ENCODE results near the gene BCAS3. TPM values are rescaled to one million over a fixed set of nuclear protein-coding genes. Genes with fewer than 3 reads are reported as not detected.

Gene BCAS3
- total and polyA plus RNA-seq, 12 donors: 6.1 to 21.8 (median 17.2) TPM

DNA sequence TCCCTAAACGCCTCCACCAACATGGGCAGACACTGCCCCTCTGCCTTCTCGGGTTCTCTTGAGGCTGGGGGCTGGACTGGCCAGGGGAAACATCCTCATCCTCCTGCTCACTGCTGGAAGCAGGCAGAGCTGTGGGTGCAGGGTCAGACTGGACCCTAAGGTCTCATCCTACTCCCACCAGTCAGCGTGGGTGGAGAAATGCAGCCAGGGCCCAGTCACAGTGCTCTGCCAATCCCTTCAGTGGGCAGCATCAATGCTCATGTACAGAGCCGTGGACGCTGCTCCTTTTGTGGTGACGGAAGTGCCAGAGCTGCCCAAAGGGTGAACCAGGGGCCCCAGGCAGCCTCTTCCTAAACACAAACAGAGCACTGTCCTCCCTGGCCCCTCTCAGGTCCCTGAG lies 708.6 kb downstream of the BCAS3 start:
- Histone ChIP-seq H3K4me3 (no peak overlapping the region), H3K36me3 (no peaks in the 10 kb centered on the region), H3K27ac (no peak overlapping the region), H3K9me3 (no peaks in the 10 kb centered on the region), H3K4me1 (peaks cover 0 to 36% (median 15%) of the 10 kb centered on the region in 9 donors), H3K27me3 (peaks cover 0 to 12% (median 0%) of the 10 kb centered on the region in 7 donors)
- no peak for ATAC-seq
- TF ChIP-seq, protein P1, sequence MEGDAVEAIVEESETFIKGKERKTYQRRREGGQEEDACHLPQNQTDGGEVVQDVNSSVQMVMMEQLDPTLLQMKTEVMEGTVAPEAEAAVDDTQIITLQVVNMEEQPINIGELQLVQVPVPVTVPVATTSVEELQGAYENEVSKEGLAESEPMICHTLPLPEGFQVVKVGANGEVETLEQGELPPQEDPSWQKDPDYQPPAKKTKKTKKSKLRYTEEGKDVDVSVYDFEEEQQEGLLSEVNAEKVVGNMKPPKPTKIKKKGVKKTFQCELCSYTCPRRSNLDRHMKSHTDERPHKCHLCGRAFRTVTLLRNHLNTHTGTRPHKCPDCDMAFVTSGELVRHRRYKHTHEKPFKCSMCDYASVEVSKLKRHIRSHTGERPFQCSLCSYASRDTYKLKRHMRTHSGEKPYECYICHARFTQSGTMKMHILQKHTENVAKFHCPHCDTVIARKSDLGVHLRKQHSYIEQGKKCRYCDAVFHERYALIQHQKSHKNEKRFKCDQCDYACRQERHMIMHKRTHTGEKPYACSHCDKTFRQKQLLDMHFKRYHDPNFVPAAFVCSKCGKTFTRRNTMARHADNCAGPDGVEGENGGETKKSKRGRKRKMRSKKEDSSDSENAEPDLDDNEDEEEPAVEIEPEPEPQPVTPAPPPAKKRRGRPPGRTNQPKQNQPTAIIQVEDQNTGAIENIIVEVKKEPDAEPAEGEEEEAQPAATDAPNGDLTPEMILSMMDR (IDR thresholded peaks at IDR 0.05): no peak
- DNase-seq: no peak
- whole genome bisulfite sequencing, 2 donors: 96% methylated on average over 6 of the region's 6 CpGs
- intact Hi-C loops (cut with DNase I): loop anchor here in 5 of 10 donors (5.0 to 10.0 kb wide), 5 partner anchors 131 to 671 kb away; no protein-coding TSS in a partner anchor

DNA sequence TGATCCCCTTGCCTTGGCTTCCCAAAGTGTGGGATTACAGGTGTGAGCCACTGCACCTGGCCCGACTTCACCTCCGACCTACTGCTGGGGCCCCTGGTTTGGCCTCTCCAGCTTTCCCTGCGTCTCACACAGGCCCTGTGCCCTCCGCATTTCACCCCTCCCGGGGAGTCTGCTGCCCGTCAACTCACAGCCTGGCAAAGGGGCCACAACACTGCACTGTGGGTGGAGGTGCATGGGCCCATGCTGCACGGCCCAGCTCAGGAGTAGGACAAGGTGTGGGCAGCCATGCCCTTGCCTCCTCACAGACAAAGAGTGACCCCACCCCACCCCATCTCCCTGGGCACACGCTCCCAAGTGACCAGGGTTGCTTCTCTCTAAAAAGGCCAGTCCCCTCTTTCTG lies 709.4 kb downstream of the BCAS3 start:
- TF ChIP-seq, protein P1 (IDR thresholded peaks at IDR 0.05): no peak
- peaks cover 0 to 12% (median 0%) of the 10 kb centered on the region in 7 donors for H3K27me3 ChIP-seq
- DNase-seq (no peak), ATAC-seq (no peak)
- WGBS, 2 donors: 96 to 99% methylated on average over 8 of the region's 8 CpGs
- intact Hi-C loops (cut with DNase I): loop anchor here in 5 of 10 donors (5.0 to 10.0 kb wide), 5 partner anchors 132 to 672 kb away; no protein-coding TSS in a partner anchor
- no peaks in the 10 kb centered on the region for H3K36me3 ChIP-seq
- no peak overlapping the region for H3K27ac ChIP-seq
- no peak overlapping the region for H3K4me3 ChIP-seq
- H3K4me1 ChIP-seq: peaks cover 0 to 34% (median 15%) of the 10 kb centered on the region in 9 donors
- no peaks in the 10 kb centered on the region for H3K9me3 ChIP-seq

DNA sequence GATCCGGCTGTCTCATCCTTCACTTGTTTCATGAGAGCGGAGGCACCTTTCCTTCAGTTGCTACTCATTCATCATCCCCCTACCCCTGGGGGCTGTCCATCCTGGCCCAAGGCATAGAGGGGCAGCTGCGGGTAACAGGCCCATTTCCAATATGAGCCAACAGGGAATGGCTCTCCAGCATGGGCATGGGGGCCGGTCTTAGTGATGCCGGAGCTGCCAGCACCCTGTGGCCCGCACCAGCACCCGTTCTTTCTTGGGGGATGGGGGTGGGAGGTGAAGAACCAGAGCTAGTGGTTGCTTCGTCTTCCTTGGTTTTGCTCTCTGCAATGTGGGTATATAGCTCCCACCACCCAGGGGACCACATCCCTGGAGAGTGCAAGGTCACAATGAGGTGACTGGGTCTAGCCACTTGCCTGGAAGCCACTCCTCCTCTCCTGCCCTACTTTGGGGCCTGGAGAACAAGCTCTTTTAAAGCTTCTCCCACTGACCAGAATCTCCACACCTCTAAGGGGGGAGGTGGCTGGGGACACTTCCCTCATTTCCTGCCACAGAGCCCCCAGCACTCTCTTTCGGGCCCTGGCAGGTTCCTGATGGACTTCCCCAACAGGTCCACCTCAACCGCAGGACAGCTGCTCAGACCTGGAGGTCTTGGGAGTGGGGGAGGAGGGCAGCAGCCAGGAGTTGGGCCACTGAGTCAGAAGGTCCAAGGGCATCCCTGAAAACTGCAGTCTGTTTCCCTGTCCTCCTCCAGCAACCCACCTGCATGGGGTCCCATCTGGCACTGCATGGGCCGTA lies 710.1 kb downstream of the BCAS3 start:
- no peaks in the 10 kb centered on the region for H3K9me3 ChIP-seq
- TF ChIP-seq, protein P1 (IDR thresholded peaks at IDR 0.05): no peak
- H3K27me3 ChIP-seq: peaks cover 0 to 12% (median 0%) of the 10 kb centered on the region in 7 donors
- DNase-seq (no peak), ATAC-seq (no peak)
- no peaks in the 10 kb centered on the region for H3K36me3 ChIP-seq
- H3K4me3 ChIP-seq: no peak overlapping the region
- no peak overlapping the region for H3K27ac ChIP-seq
- H3K4me1 ChIP-seq: peaks cover 0 to 34% (median 14%) of the 10 kb centered on the region in 9 donors
- intact Hi-C loops (cut with DNase I): loop anchor here in 5 of 10 donors (5.0 to 10.0 kb wide), 5 partner anchors 133 to 673 kb away; no protein-coding TSS in a partner anchor
- WGBS, 2 donors: 94 to 95% methylated on average over 11 of the region's 11 CpGs

DNA sequence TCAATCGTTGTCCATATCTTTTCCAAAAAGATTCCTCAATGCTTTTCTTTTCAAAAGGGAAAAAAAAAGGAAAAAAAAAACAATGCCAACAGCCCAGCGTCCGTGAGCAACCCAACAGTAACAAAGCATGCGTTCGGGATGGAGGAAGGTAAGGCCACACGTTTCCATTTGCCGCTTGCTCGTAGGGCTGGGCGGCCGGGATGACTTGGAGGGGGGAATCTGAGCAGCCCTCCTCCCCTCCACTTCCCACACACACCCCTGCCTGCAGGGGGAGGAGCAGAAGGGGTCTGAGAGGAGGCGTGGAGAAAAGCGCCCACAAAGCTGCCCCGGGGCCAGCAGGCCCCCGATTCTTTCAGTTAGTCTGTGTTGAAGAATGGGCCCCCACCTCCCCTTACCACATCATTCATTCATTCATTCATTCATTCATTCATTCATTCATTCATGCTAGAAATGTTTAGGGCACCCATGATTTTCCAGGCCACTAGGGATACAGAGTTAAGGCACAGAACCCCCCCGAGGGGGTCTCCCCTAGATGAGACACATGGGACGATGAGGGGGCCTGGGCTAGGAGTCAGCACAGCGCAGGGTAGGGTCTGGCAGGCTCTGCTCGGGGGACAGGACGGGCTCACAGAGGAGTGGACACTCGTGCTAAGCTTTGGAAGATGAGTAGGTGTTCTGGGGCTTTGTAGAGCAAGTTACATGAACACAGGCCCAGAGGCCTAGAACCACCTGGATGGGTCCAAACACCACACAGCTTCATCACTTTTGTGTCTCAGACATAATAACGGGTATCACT lies 711.1 kb downstream of the BCAS3 start:
- 89 to 91% methylated on average over 21 of the region's 21 CpGs for WGBS, 2 donors
- Histone ChIP-seq H3K9me3 (no peaks in the 10 kb centered on the region), H3K4me3 (no peak overlapping the region), H3K27ac (peak overlapping the region in 2 of 10 donors; percentile 61 to 72), H3K4me1 (peaks cover 0 to 29% (median 8%) of the 10 kb centered on the region in 9 donors), H3K36me3 (no peaks in the 10 kb centered on the region), H3K27me3 (peaks cover 0 to 12% (median 0%) of the 10 kb centered on the region in 7 donors)
- ATAC-seq (no peak), DNase-seq (no peak)
- TF ChIP-seq, protein P1 (IDR thresholded peaks at IDR 0.05): no peak
- intact Hi-C loops (cut with DNase I): loop anchor here in 5 of 10 donors (5.0 to 10.0 kb wide), 5 partner anchors 134 to 674 kb away; no protein-coding TSS in a partner anchor

Measured in heart right ventricle (tissue), 16 donors.